Upper lobe of left lung (tissue), 6 donors: ENCODE results near the gene NRXN3. TPM values are rescaled to one million over a fixed set of nuclear protein-coding genes. Genes with fewer than 3 reads are reported as not detected.

Experiments used
- ATAC-seq, 2 donors: fragments of 200-7000 bp; cut with Tn5 transposase; one replicate each; pipeline ENCODE4 v1.9.1; 2022; ENCODE audit warnings: mild to moderate bottlenecking in 2 of 2, moderate library complexity in 2 of 2; ENCODE audit not compliant: low FRiP score in 2 of 2
- DNase-seq, 2 donors: peaks; one replicate each; pipeline ENCODE4 v3.0.0-alpha.2; 2019 to 2020
- H3K27ac ChIP-seq, 4 donors: fragments of 200-600 bp; sonication (generic); one replicate each; pipeline ENCODE4 v1.5.1; 2016 to 2019
- H3K27me3 ChIP-seq, 4 donors: fragments of 200-600 bp; sonication (generic); one replicate each; pipeline ENCODE4 v1.5.1; 2017 to 2019
- H3K36me3 ChIP-seq, 4 donors: fragments of 200-600 bp; sonication (generic); one replicate each; pipeline ENCODE4 v1.5.1; 2016 to 2019
- H3K4me1 ChIP-seq, 4 donors: fragments of 200-600 bp; sonication (generic); one replicate each; pipeline ENCODE4 v1.5.1; 2018 to 2019
- H3K4me3 ChIP-seq, 4 donors: fragments of 200-600 bp; sonication (generic); one replicate each; pipeline ENCODE4 v1.5.1; 2017 to 2019; ENCODE audit warnings: mild to moderate bottlenecking in 2 of 4, moderate library complexity in 1 of 4
- H3K9me3 ChIP-seq, 4 donors: fragments of 200-600 bp; sonication (generic); one replicate each; pipeline ENCODE4 v1.5.1; 2018 to 2019
- EP300 ChIP-seq, 4 donors: sonication (generic); formaldehyde crosslinking; IDR thresholded peaks; one replicate each; pipeline ENCODE4 v1.5.1; 2017; ENCODE audit warnings: antibody characterized with exemption in 4 of 4, control low read depth in 2 of 4
- POLR2A ChIP-seq, 4 donors: fragments of 450-650 bp; IDR thresholded peaks; one replicate each; pipeline ENCODE4 v1.5.1; 2016 to 2017; ENCODE audit warnings: antibody characterized with exemption in 4 of 4, mild to moderate bottlenecking in 2 of 4
- POLR2AphosphoS5 ChIP-seq, 2 donors: sonication (generic); formaldehyde crosslinking; IDR thresholded peaks; one replicate each; pipeline ENCODE4 v1.5.1; 2017; ENCODE audit warnings: antibody characterized with exemption in 2 of 2
- WGBS, 2 donors: methylation state at CpG; one replicate each; pipeline ENCODE4 v1.1.5; 2017 to 2018; 5-methylcytosine and 5-hydroxymethylcytosine counted together
- total RNA-seq, 6 donors: library from RNA; depleted of rRNA in 4 of 6; stranded (reverse); fragments of >200 nt in 4 of 6; gene quantifications; one replicate each; pipeline versions ENCODE4 v1.1.0 to v1.2.1, GENCODE V29; 2016 to 2021
- TF ChIP-seq, protein P1 (sequence below), 6 experiments: fragments of 450-650 bp in 4 of 6; fragments of 200-600 bp in 2 of 6; sonication (generic) in 2 of 6; IDR thresholded peaks; one replicate each; pipeline ENCODE4 v1.5.1; 2016 to 2019; ENCODE audit warnings: antibody characterized with exemption in 6 of 6
- donor health status: DM: no; HTN: no; CAD: no; lungs with moderate emphysema.
- donor health status: DM: no; HTN: yes; CAD: no; lungs with severe emphysema.

The NRXN3 gene
- total RNA-seq, 6 donors from 2014 or later, result 4.4 to 14.9 (median 7.2) TPM

DNA sequence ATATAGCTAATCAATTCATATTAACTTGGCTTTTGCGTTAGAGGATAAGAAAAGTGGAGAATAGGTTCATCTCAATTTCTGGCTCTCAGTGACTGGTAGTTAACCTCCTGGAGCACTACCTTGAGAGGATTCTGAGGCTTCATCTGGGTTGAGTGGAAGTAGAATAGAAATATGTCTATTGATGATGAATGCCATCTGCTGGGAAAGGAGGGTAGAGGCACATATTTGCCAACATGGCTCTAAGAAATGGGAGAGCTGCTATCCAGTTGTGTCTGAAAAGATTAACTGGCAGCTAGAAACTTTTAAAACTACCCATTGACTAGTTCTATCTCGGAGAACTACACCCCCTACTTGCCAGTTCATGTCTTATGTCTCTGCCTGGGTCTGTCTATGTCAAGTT, 530.1 kb downstream of the NRXN3 start:
- Histone ChIP-seq H3K4me3 (no peak overlapping the region), H3K4me1 (no peaks in the 10 kb centered on the region), H3K27ac (no peak overlapping the region), H3K9me3 (no peaks in the 10 kb centered on the region), H3K36me3 (no peaks in the 10 kb centered on the region), H3K27me3 (no peaks in the 10 kb centered on the region)
- DNase-seq (no peak), ATAC-seq (no peak)
- TF ChIP-seq EP300 (IDR thresholded peaks at IDR 0.05) (no peak), POLR2A (IDR thresholded peaks at IDR 0.05) (no peak), POLR2AphosphoS5 (IDR thresholded peaks at IDR 0.05) (no peak)
- TF ChIP-seq, protein P1, sequence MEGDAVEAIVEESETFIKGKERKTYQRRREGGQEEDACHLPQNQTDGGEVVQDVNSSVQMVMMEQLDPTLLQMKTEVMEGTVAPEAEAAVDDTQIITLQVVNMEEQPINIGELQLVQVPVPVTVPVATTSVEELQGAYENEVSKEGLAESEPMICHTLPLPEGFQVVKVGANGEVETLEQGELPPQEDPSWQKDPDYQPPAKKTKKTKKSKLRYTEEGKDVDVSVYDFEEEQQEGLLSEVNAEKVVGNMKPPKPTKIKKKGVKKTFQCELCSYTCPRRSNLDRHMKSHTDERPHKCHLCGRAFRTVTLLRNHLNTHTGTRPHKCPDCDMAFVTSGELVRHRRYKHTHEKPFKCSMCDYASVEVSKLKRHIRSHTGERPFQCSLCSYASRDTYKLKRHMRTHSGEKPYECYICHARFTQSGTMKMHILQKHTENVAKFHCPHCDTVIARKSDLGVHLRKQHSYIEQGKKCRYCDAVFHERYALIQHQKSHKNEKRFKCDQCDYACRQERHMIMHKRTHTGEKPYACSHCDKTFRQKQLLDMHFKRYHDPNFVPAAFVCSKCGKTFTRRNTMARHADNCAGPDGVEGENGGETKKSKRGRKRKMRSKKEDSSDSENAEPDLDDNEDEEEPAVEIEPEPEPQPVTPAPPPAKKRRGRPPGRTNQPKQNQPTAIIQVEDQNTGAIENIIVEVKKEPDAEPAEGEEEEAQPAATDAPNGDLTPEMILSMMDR (IDR thresholded peaks at IDR 0.05), result no peak
- 73 to 80% methylated on average over 2 of the region's 2 CpGs for WGBS, 2 donors

DNA sequence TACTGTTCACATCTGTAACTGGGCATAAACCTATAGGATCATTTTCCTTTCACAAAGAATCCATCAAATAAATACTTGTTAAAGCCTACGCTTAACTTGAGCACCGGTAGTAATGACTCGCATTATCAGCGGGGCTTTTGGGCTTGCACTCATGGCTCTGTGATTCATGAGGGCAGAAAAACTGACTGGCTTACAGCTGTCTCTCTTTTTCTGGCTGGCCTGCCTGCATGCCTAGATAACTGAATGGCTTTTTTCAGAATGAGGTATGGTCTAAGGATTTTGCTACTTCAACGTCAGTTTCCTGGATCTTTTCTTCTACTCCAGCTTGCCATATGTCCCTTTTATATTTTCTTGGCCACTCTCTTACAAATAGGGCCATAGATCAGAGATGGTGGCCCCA, 531.1 kb downstream of the NRXN3 start:
- TF ChIP-seq, protein P1 (IDR thresholded peaks at IDR 0.05), result no peak
- TF ChIP-seq POLR2A (IDR thresholded peaks at IDR 0.05) (no peak), POLR2AphosphoS5 (IDR thresholded peaks at IDR 0.05) (no peak), EP300 (IDR thresholded peaks at IDR 0.05) (no peak)
- Histone ChIP-seq H3K4me3 (no peak overlapping the region), H3K27me3 (no peaks in the 10 kb centered on the region), H3K4me1 (no peaks in the 10 kb centered on the region), H3K27ac (no peak overlapping the region), H3K36me3 (no peaks in the 10 kb centered on the region), H3K9me3 (no peaks in the 10 kb centered on the region)
- DNase-seq (no peak), ATAC-seq (no peak)
- WGBS, 2 donors, result 73 to 74% methylated on average over 5 of the region's 5 CpGs

DNA sequence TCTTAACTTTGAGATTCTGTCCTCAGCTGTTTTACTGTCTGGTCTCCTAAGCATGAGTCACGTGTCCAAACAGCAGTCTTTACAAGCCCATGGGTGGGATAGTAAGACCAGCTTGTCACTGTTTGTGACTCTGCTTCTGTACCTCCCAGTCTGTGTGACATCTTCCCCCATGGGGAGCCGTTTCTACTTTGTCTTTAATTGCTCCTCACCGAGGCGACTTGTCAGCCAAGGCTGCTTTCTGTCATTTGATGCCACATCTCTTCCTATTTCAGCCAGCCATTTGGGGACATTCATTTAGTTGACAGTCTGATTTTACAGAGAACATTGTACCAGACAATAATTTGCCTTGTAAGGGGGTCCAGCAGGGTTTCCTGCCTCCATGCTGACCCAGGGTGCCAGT, 534.8 kb downstream of the NRXN3 start:
- Histone ChIP-seq H3K36me3 (no peaks in the 10 kb centered on the region), H3K9me3 (no peaks in the 10 kb centered on the region), H3K27me3 (no peaks in the 10 kb centered on the region), H3K4me3 (no peak overlapping the region), H3K27ac (no peak overlapping the region), H3K4me1 (no peaks in the 10 kb centered on the region)
- DNase-seq (no peak), ATAC-seq (no peak)
- TF ChIP-seq POLR2AphosphoS5 (IDR thresholded peaks at IDR 0.05) (no peak), POLR2A (IDR thresholded peaks at IDR 0.05) (no peak), EP300 (IDR thresholded peaks at IDR 0.05) (no peak)
- TF ChIP-seq, protein P1 (IDR thresholded peaks at IDR 0.05), result no peak
- WGBS, 2 donors, result 49 to 70% methylated on average over 4 of the region's 4 CpGs

DNA sequence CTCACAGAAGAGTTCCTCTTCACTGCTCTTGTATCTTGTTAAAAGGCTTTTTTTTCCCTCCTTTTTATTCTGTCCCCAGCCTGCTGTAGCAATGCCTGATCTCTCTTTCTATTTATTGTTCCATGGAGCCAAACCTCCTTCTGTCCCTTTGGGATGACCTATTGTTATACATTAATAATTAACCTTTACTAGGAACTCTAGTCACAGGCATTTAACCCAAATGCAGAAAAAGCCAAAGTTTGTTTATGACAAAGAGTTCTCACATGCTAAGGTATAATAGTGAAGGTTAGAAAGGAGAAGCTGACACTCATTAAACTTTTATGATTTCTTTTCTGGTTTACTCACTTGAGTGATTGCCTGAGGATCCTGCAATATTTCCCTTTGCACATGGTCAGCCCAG, 535.8 kb downstream of the NRXN3 start:
- DNase-seq, result no peak
- Histone ChIP-seq H3K36me3 (no peaks in the 10 kb centered on the region), H3K4me3 (no peak overlapping the region), H3K27me3 (no peaks in the 10 kb centered on the region), H3K4me1 (no peaks in the 10 kb centered on the region), H3K27ac (no peak overlapping the region), H3K9me3 (no peaks in the 10 kb centered on the region)
- ATAC-seq, result no peak
- TF ChIP-seq POLR2AphosphoS5 (IDR thresholded peaks at IDR 0.05) (no peak), POLR2A (IDR thresholded peaks at IDR 0.05) (no peak), EP300 (IDR thresholded peaks at IDR 0.05) (no peak)
- TF ChIP-seq, protein P1 (IDR thresholded peaks at IDR 0.05), result no peak

DNA sequence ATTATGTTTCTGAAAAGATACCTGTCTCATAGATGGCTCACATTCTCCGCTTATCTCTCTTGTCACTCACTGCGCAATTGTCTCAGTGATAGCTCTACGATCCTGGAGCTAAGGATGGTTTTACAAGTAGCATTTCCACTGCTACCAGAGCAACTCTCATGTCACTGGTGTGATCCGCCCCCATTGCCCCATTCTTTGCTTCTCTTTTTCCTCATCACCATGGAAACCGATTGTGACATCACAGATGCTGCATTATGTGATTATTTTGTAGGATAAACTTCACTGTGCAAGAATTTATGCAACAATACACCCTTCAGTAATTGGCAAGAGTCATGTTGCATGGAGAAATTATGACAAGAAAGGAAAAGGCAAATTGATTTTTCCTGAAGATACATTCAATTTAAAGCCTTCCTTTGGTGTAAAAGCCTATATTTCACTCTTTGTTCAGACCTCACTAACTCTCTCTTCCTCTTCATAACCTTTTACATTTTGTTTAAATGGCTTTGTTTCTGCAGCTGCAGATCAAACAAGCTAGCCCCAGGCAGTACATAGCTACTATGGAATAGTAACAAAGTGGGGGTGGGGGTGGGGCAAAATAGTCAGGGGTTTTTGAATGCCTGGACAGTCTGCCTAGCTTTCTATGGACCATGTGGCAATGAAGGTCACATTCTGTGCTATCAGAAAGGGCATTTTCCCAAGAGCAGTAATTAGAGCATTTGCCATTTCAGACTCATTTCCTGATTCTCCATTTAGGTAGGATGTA, 539.8 kb downstream of the NRXN3 start:
- Histone ChIP-seq H3K9me3 (no peaks in the 10 kb centered on the region), H3K27me3 (no peaks in the 10 kb centered on the region), H3K27ac (no peak overlapping the region), H3K36me3 (no peaks in the 10 kb centered on the region), H3K4me1 (no peaks in the 10 kb centered on the region), H3K4me3 (no peak overlapping the region)
- no peak for ATAC-seq
- TF ChIP-seq, protein P1 (IDR thresholded peaks at IDR 0.05), result no peak
- TF ChIP-seq POLR2AphosphoS5 (IDR thresholded peaks at IDR 0.05), result no peak
- no peak for TF ChIP-seq POLR2A (IDR thresholded peaks at IDR 0.05)
- no peak for TF ChIP-seq EP300 (IDR thresholded peaks at IDR 0.05)
- DNase-seq, result no peak
- WGBS, 2 donors, result 82 to 83% methylated on average over 5 of the region's 5 CpGs
